Body of pancreas (tissue), 4 donors: ENCODE measurements around the gene TCF3. TPM values are rescaled to one million over a fixed set of nuclear protein-coding genes. Genes with fewer than 3 reads are reported as not detected.

Source experiments
- ATAC-seq: fragments of 150-250 bp; one replicate; pipeline ENCODE4 v1.9.1; 2016
- DNase-seq, 4 donors: peaks; one replicate each; pipeline ENCODE4 v3.0.0-alpha.2; 2019
- H3K27ac ChIP-seq, 4 donors: fragments of 200-600 bp; sonication (generic); 1 replicate in 3 of 4; 2 replicates in 1 of 4; pipeline versions ENCODE4 v1.5.1 to v1.6.1; 2016 to 2019; ENCODE audit warnings: mild to moderate bottlenecking in 1 of 4, mixed read lengths in 1 of 4, moderate library complexity in 1 of 4
- H3K27me3 ChIP-seq, 2 donors: fragments of 200-600 bp; sonication (generic); one replicate each; pipeline ENCODE4 v1.6.0; 2016; ENCODE audit warnings: mild to moderate bottlenecking in 1 of 2
- H3K36me3 ChIP-seq, 2 donors: fragments of 200-600 bp; sonication (generic); replicated peaks in 1 of 2; 2 replicates each; pipeline ENCODE4 v1.5.1; 2016; ENCODE audit warnings: low read depth in 2 of 2; ENCODE audit not compliant: insufficient read depth in 1 of 2
- H3K4me1 ChIP-seq: fragments of 200-600 bp; sonication (generic); one replicate; pipeline ENCODE4 v1.6.0; 2016
- H3K4me3 ChIP-seq, 2 donors: fragments of 200-600 bp; sonication (generic); 1 replicate in 1 of 2; 2 replicates in 1 of 2; pipeline ENCODE4 v1.5.1; 2016 to 2019
- H3K9me3 ChIP-seq, 3 donors: fragments of 200-600 bp; sonication (generic); 1 replicate in 2 of 3; 2 replicates in 1 of 3; pipeline ENCODE4 v1.5.1; 2016
- CTCF ChIP-seq, 7 experiments: fragments of 450-650 bp in 4 of 7; fragments of 200-600 bp in 3 of 7; sonication (generic) in 3 of 7; IDR thresholded peaks; one replicate each; pipeline ENCODE4 v1.5.1; 2016 to 2019; ENCODE audit warnings: antibody characterized with exemption in 7 of 7
- POLR2A ChIP-seq, 3 donors: fragments of 450-650 bp; IDR thresholded peaks; one replicate each; pipeline ENCODE4 v1.6.1; 2016; ENCODE audit warnings: antibody characterized with exemption in 3 of 3, mild to moderate bottlenecking in 2 of 3
- WGBS, 2 donors: methylation state at CpG; one replicate each; pipeline ENCODE4 v1.1.5; 2017; 5-methylcytosine and 5-hydroxymethylcytosine counted together
- intact Hi-C: fragments of 100-400 bp; cut with DNase I; formaldehyde crosslinking; loops from one replicate; pipeline ENCODE4 v1.15.1; 2023
- total RNA-seq, 2 donors: library from RNA; depleted of rRNA; stranded (reverse); fragments of >200 nt; gene quantifications; one replicate each; pipeline ENCODE4 v1.1.0, GENCODE V29; 2016

Gene TCF3
- total RNA-seq, 2 donors from 2014 or later = 23.7 to 25.4 TPM

GRCh38 chr19:1579222-1579621 lies 73.2 kb downstream of the TCF3 start:
- no peak for TF ChIP-seq CTCF (IDR thresholded peaks at IDR 0.05)
- no peak for TF ChIP-seq POLR2A (IDR thresholded peaks at IDR 0.05)
- H3K27me3 ChIP-seq = no peaks in the 10 kb centered on the region
- no peak overlapping the region for H3K4me3 ChIP-seq
- DNase-seq = no peak
- 95 to 96% methylated on average over 20 of the region's 20 CpGs for WGBS, 2 donors
- H3K36me3 ChIP-seq = peaks cover 8 to 12% of the 10 kb centered on the region in 2 donors
- ATAC-seq = no peak
- intact Hi-C loops = no loop called here
- H3K27ac ChIP-seq = no peak overlapping the region
- H3K4me1 ChIP-seq = no peaks in the 10 kb centered on the region
- H3K9me3 ChIP-seq = no peaks in the 10 kb centered on the region

- Histone ChIP-seq H3K36me3 (peaks cover 8 to 10% of the 10 kb centered on the region in 2 donors), H3K9me3 (no peaks in the 10 kb centered on the region), H3K27me3 (no peaks in the 10 kb centered on the region), H3K4me3 (no peak overlapping the region), H3K27ac (no peak overlapping the region), H3K4me1 (no peaks in the 10 kb centered on the region)
- TF ChIP-seq CTCF (IDR thresholded peaks at IDR 0.05) (no peak), POLR2A (IDR thresholded peaks at IDR 0.05) (no peak)
- intact Hi-C loops = no loop called here
- DNase-seq = no peak
- ATAC-seq = no peak
- 91 to 96% methylated on average over 27 to 46 of the region's 49 CpGs for WGBS, 2 donors
These were observed 74.3 kb downstream of the TCF3 start for GRCh38 chr19:1577929-1578618.

- no peaks in the 10 kb centered on the region for H3K27me3 ChIP-seq
- H3K27ac ChIP-seq = no peak overlapping the region
- H3K36me3 ChIP-seq = peaks cover 8 to 10% of the 10 kb centered on the region in 2 donors
- no peaks in the 10 kb centered on the region for H3K9me3 ChIP-seq
- DNase-seq = no peak
- ATAC-seq = no peak
- no peaks in the 10 kb centered on the region for H3K4me1 ChIP-seq
- WGBS, 2 donors = 82 to 96% methylated on average over 5 to 36 of the region's 41 CpGs
- no peak overlapping the region for H3K4me3 ChIP-seq
- TF ChIP-seq POLR2A (IDR thresholded peaks at IDR 0.05) = no peak
- no peak for TF ChIP-seq CTCF (IDR thresholded peaks at IDR 0.05)
- intact Hi-C loops = no loop called here
These were observed 75.1 kb downstream of the TCF3 start for GRCh38 chr19:1577090-1577928.

GRCh38 chr19:1576242-1577089 lies 75.9 kb downstream of the TCF3 start:
- Histone ChIP-seq H3K36me3 (peaks cover 8 to 10% of the 10 kb centered on the region in 2 donors), H3K4me1 (no peaks in the 10 kb centered on the region), H3K4me3 (no peak overlapping the region), H3K9me3 (no peaks in the 10 kb centered on the region), H3K27ac (no peak overlapping the region), H3K27me3 (no peaks in the 10 kb centered on the region)
- 85 to 98% methylated on average over 7 to 30 of the region's 30 CpGs for WGBS, 2 donors
- intact Hi-C loops = no loop called here
- ATAC-seq = no peak
- DNase-seq = no peak
- no peak for TF ChIP-seq CTCF (IDR thresholded peaks at IDR 0.05)
- TF ChIP-seq POLR2A (IDR thresholded peaks at IDR 0.05) = no peak
